ENCODE results near the gene SEPTIN7.
"Not testable (repeated sequence)": the region's sequence is repeated elsewhere in the genome, so short reads cannot be mapped to it uniquely, and the experiment has no call there.

DNA sequence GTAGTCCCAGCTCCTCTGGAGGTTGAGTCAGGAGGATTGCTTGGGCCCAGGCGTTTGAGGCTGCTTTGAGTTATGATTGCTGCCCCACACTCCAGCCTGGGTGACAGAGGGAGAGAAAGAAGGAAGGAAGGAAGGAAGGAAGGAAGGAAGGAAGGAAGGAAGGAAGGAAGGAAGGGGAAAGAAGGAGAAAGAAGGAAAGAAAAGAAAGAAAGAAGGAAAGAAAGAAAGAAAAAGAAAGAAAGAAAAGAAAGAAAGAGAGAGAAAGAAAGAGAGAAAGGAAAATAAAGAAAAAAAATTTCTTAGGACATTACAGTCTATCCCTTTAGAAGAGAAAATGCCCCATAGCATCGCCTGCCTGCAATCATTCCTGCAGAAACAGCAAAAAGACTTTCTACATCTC is 44.4 kb upstream of the SEPTIN7 start:
- TF ChIP-seq, protein P1, sequence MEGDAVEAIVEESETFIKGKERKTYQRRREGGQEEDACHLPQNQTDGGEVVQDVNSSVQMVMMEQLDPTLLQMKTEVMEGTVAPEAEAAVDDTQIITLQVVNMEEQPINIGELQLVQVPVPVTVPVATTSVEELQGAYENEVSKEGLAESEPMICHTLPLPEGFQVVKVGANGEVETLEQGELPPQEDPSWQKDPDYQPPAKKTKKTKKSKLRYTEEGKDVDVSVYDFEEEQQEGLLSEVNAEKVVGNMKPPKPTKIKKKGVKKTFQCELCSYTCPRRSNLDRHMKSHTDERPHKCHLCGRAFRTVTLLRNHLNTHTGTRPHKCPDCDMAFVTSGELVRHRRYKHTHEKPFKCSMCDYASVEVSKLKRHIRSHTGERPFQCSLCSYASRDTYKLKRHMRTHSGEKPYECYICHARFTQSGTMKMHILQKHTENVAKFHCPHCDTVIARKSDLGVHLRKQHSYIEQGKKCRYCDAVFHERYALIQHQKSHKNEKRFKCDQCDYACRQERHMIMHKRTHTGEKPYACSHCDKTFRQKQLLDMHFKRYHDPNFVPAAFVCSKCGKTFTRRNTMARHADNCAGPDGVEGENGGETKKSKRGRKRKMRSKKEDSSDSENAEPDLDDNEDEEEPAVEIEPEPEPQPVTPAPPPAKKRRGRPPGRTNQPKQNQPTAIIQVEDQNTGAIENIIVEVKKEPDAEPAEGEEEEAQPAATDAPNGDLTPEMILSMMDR (IDR thresholded peaks at IDR 0.05; ENCODE audit: low read depth, low read length) = not testable (repeated sequence)
- TF ChIP-seq EZH2phosphoT487 (IDR thresholded peaks at IDR 0.05; ENCODE audit: low read depth) = not testable (repeated sequence)

Measured in OCI-LY3 (cell line).